HG02870 (cell line): Measurements from ENCODE around the gene AHI1.
"Not testable (repeated sequence)": the region's sequence is repeated elsewhere in the genome, so short reads cannot be mapped to it uniquely, and the experiment has no call there.

Experiments used
- ATAC-seq: cut with Tn5 transposase; IDR thresholded peaks from one replicate; pipeline ENCODE4 v1.9.1; 2021; ENCODE audit warnings: mild to moderate bottlenecking, moderate library complexity; ENCODE audit not compliant: unreplicated experiment

Gene AHI1

DNA sequence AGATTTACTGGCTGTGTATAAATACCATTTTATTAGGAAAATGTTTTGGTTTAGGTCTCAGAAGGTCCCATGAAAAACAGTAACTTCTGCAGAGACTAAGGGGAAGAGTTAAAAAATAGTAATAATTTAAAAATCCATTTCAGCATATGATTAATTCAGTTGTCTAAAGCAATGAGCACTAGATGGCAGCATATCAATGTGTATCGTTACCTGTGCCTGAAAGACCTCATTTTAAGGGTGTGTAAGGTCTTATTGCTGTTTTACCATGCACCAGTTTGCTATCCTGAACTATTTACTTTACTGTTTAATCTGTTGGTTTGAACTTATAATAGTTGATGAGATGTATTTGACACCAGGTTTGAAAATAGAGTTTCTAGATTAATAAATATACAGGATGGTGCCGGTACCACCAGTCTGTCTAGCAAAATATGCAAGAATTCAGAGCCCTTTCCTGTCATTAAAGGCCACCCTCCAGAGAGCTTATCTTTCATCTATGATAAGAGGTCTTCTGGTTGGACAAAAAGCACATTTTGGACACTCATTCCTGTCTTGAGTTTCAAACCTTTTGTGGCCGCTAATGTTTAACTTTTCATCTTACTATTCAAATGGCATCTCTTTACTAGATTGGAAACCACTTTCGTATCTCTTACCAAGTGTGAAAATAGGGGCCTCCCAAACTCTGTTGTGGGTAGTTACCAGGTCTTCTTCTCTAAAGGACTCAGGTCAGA is 8.9 kb upstream of the AHI1 start:
- peak; percentile 86 for ATAC-seq

DNA sequence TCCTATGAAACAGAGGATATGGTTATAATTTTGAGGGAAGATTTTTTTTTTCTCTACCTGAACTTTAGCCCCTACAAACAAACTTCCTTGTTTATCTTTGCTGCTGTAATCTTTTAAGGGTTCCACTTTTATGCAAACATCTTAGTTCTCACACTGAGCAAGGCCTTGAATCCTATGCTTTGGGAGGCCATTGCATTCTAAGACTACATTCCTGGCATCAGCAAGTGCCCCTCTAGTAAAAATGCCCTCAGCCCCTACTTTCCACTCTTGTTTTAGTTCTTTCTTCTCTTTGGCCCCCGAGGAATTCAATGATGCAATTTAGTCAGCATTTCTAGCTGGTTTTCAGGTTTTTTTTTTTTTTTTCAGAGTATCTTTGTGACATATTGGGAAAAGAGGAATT is 8.1 kb upstream of the AHI1 start:
- ATAC-seq: no peak

DNA sequence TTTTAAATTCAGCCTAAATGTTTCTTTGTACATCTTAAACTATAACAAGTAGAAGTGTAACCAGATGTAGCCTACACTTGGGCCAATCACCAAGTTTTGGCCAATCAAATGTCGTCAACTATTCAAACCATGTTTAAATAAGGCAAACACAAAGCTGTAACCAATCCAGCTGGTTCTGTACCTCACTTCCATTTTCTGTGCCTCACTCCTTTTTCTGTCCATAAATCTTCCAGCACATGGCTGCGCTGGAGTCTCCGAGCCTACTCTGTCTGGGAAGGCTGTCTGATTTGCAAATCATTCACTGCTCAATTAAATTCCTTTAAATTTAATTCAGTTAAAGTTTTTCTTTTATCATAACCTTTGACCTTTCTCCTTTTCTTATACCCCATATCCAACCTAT is 7.7 kb upstream of the AHI1 start:
- ATAC-seq: no peak

DNA sequence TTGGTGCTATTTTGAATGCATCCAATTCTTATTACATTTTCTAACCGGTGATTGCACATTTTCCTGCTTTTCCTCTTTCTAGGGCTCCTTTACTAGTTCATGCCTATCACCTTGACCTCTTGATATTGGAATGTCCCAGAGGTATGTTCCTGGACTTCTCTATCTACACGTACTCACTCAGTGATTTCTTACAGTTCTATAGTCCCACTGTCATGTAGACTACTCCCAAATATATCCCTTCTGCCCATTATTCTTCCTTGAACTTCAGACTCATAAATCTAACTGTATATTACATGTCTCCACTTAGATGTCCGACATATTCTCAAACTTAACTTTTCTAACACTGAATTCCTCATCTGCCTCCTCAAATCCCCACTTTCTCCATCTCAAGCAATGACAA is 7.2 kb upstream of the AHI1 start:
- ATAC-seq: no peak

DNA sequence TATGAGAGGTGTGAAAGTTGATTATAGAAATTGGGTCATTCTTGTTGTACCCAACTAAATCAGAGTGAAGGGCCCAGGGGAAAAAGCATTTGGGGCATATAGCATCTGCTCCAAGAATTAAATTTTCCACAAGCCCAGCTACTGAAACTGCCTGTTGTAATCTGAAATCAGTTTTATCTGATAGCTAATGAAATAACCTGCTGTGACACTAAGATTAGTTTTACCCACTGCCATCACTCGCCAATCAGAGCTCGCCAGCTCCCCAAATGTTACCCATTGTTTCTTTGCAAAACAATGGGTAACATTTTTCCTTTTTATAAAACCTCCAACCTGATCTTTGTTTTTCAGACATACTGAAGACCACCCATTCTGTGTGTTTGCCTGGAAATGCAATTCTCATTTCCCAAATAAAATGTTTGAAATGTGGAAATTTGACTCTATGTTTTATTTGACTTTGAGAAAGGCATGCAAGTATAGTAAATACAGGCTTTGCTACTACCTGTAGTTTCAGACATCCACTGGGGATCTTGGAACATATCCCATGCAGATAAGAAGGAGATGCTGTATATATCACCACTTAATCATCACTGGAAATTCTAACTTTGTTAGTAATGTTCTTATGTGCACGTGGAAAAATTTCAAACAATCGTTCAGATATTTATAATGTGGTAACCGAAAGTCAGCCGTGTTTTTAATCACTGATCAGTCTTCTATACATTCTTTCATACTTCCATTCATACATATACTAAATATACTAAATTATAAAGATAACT is 6.3 kb upstream of the AHI1 start:
- no peak for ATAC-seq

DNA sequence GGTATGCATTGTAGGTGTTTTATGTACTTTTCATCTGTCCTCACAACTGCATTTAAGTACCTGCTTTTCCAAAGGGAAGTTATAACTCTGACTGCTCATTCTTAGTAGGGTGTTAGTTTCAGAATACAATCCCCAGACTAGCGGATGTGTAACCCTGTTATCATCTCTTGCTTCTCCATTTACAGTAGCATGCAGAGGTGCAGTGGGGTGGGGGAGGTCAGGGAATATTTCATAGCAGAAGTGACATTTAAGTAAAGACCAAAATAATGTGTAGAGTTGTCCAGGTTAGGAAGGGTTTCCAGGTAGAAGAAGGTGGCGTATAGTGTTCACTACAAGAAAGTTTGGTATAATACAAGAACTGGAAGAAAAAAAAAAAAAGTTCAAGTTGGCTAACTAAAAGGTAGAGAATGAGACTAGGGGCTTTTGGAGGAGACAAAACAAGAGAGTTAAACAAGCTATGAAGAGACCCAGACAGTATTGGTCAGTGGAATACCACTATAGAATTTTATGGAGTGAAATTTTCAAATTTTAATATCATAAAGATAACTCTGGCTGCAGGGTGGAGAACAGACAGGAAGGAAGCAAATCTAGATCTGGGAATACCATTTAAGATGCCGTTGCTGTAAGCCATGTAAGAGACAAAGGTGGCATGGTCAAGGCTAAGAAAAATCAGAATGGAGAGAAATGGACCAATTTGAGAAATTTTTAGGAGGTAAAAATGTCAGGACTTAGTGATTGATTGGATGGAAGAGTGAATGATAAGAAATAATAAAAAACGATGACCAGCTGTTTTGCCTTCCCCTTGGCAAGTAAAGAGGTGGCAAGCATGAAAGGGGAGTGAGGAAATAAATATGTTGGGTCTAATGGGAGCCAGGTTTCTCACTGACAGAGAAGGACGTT is 2.2 kb upstream of the AHI1 start:
- ATAC-seq: no peak

DNA sequence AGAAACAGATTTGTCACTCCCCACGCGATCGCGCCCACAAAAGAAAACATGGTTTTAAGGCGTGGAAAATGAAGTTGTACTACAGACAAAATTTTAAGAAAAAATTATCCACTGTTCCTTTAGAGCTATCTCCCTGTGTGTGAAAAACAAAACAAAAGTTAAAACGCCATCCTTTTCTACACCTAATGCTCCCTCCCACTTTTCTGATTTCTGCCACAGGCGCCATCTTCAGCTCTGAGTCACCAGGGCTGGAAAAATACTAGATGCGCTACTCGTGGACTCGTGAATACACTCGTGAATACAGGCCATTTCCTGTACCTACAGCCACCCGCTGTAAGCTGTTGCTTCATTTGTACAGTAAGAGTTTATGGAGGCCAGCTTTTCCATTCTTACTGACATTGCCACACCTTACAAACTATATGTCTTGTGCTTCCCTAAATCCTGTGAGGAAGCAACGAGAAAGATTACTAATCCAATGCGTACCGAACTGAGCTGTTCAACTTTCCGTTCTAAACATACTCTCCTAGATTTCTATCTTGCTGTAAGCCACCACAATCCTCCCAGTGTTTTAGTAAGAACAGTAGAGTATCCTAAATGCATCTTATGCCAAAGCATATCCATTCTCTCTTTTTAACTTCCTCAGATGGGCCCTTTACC is 773 bp upstream of the AHI1 start:
- ATAC-seq: peak; percentile 29

DNA sequence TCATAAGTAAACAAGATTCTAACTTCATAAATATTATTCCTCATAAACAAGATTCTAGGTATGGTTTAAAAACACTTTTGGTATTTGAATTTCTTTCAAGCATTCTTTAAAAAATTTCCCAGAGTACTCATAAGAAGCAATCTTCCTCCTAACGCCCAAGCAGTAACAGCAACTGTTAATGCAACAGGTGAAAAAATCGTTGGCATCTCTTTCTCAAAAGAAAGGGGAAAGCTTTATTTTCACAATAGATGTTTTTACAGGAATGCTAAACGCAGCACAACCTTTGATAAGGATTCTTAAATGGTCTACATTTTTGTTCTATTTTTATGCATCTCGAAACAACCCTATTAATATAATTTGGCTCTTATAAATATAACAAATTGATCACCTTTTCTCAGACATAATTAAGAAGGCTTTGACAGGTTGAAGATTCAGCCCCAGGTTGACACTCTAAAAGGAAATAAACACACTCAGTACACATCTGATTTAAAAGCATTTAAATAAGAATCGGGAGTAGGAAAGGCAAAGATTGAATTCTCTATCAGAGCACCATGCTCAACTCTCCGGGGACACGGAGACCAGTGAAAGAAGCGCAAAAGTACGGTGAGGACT is 634 bp downstream of the AHI1 start:
- ATAC-seq: no peak

DNA sequence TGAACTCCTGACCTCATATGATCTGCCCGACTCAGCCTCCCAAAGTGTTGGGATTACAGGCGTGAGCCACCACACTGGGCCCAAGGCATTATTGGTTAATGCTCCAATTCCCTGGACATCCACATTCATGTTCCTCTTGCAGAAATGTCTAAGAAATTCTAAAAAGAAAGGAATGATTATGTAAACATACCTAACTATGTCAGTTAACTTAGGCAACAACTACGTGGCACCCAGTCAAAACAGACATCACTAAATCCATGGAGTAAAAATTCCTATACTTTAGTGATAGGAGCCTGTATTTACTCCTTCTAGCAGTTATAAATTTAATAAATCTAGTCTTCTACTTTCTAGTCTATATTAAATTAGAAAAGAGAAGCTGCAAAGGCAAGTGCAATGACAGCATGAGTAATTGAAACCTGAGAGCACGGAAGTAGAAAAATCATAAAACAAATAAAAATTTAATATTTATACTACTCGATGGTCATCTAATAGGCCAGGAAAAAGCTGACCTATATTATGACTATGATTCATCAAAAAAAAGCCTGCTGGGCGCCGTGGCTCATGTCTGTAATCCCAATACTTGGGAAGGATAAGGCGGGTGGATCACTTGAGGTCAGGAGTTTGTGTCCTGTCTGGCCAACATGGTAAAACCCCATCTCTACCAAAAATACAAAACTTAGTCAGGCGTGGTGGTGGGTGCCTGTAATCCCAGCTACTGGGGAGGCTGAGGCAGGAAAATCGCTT is 4.2 kb downstream of the AHI1 start:
- no peak for ATAC-seq

DNA sequence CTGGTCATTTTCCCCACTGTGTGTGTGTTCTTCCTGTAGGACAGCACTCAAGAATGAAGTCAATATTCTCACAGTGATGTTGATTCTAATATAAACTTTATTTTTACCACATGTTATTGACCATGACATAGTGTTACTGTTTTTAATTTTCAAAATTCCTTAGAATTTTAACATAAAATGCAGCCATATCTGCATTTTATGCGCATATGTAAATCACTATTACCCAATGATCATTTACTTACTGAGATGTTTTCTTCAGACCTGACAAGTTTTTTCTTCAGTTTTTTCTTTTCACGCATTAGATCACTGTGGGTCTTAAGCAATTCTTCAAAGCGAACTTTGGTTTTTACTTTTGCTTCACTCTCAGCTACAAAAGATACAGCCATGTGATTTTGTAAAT is 7.2 kb downstream of the AHI1 start:
- no peak for ATAC-seq

DNA sequence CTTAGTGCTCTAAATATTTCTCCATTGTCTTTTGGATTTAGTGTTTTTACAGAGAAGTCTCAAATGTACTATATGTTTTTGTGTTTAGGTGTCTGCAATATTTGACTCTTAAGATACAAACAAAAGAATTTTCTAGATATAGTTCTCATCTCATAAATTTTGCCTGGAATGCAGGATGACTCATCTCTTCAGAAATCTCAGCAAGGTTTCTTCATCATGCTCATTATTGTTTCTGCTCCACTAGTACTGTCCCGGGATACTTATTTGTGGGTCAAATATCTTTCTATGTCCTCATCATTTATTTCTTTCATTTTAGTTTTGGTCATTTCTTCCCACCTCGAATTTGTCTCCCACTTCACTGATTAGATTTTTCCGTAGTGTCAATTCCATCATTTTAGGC is 9.5 kb downstream of the AHI1 start:
- ATAC-seq: no peak

DNA sequence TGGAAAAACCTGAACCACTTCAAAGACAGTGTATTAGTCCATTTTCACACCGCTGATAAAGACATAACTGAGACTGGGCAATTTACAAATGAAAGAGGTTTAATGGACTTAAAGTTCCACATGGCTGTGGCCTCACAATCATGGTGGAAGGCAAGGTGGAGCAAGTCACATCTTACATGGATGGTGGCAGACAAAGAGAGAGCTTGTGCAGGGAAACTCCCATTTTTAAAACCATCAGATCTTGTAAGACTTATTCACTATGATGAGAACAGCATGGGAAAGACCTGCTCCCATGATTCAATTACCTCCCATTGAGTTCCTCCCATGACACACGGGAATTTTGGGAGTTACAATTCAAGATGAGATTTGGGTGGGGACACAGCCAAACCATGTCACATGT is 13.6 kb downstream of the AHI1 start:
- ATAC-seq: not testable (repeated sequence)

DNA sequence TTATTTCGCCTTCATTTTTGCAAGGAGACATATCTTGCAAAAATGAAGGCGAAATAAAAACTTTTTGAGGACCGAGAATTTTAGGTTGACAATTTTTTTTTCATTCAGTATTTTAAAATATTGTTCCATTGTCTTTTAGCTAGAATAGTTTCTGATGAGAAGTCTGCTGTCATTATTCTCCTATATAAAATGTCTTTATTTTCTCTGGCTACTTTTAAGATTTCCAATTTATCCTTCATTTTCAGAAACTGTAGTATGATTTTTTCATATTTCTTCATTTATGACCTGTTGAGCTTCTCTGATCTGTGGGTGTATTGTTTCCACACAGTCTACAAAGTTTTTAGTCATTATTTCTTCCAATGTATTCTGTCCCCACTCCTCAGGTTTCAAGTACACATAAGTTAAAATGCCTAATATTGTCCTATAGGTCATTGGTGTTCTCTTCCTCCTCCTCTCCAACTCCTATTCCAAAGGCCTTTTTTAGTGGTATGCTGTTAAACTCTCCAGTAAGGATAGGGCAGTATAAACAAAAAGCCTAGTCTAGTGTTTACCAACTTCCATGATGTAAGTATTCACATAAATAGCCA is 15.7 kb downstream of the AHI1 start:
- no peak for ATAC-seq

DNA sequence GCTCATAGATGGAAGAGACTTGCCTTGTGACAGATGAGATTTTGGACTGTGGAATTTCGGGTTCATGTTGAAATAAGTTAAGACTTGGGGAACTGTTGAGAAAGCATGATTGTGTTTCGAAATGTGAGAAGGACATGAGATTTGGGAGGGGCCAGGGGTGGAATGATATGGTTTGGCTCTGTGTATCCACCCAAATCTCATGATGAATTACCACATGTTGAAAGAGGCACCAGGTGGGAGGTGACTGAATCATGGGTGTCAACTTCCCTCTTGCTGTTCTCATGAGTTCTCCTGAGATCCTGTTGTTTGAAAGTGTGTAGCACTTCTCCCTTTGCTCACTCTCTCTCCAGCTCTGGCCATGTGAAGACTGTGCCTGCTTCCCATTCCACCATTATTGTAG is 17.9 kb downstream of the AHI1 start:
- ATAC-seq: no peak

DNA sequence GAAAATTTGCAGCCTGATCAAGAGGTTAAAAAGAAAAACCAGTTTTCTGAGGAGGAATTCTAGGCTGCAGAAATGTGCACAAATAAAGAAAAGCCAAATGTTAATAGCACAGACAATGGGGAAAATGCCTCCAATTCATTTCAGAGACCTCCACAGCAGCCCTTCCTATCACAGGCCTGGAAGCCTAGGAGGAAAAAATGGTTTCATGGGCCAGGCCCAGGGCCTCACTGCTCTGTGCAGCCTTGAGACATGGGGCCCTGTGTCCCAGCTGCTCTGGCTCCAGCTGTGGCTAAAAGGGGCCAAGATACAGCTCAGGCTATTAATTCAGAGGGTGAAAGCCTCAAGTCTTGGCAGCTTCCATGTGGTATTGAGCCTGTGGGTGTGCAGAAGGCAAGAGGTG is 18.9 kb downstream of the AHI1 start:
- ATAC-seq: no peak

DNA sequence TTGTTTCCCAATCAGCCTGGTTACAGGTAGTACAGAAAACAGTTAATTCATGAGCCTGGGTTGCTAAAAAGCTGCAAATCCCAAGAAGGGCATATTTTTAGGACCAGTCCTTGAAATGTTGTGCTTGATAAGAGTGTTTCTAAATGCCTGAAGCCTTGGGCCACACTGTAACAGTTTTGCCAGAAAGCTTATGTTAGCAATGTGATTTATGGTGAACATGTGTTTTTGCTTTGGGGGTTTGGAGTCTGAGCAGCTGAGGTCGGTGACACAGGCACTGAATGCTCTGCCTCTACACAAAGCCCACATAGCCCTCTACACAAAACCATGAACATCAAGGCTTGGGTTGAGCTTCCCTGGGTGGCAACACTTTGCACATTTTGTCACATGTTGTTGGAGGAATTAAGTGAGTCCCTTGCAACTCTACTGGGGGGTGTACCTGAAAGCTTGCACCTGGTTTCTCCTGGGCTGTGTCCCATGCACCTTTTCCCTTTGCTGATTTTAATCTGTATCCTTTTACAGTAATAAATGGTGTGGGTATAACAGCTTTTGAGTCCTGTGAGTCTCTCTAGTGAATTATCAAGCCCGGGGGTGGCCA is 22.2 kb downstream of the AHI1 start:
- no peak for ATAC-seq

DNA sequence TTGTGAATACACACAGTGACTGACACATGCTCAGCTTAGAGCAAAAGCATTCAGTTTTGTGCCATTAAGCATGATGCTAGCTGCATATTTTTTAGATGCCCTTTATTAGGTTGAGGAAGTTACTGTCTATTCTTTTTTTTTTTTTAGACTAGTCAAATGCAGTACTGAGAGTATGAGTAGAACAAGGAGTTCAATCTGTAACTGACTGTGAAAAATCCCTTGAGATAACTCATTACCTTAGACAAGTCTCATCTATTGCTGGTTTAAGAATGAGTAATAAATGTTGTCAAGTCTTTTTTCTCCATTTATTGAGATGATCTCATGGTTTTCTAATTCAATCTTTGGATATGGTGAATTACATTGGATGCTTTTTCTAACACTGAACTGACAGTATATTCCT is 23.2 kb downstream of the AHI1 start:
- ATAC-seq: no peak

DNA sequence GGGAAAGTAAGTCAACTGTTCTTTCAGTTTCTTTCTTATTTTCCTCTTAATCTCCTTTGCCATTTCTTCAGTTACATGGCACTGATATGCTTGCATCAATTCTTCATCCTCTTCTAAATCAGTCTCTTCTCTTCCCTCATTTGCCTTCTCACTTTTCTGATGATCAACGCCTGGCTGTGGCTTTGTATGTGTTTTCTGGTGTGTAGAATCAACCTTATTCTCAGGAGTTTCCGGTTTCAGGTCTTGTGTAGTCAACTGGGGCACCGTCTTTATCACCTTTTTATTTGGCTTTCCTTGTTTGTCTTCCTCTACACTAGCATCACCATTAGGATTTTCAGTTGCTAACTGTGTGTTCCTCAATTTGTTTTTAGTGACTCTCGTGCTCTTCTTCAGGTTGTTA is 31.6 kb downstream of the AHI1 start:
- no peak for ATAC-seq

DNA sequence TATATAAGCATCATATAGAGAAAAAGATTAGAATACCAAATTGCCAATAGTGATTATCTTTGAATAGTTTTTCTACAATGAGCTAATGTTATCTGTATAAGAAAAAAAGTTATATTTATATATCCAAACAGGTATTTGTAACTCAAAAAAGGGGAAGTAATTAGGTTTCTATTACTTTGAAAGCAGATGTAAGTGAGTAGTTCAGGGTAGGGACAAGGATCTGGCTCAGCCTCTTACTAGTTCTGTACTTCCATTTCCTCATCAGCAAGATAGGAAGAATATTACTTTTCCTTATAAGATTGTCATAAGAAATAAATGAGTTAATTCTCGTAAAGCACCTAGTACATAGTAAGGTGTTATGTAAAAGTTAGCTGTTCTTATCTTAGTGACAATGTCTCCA is 32.2 kb downstream of the AHI1 start:
- peak; percentile 79 for ATAC-seq
